HG03280 (cell line): ENCODE data around the gene LARP4B.

Experiments
- ATAC-seq: cut with Tn5 transposase; IDR thresholded peaks from one replicate; pipeline ENCODE4 v1.9.1; 2021; ENCODE audit warnings: mild to moderate bottlenecking, moderate library complexity; ENCODE audit not compliant: unreplicated experiment

LARP4B gene

DNA sequence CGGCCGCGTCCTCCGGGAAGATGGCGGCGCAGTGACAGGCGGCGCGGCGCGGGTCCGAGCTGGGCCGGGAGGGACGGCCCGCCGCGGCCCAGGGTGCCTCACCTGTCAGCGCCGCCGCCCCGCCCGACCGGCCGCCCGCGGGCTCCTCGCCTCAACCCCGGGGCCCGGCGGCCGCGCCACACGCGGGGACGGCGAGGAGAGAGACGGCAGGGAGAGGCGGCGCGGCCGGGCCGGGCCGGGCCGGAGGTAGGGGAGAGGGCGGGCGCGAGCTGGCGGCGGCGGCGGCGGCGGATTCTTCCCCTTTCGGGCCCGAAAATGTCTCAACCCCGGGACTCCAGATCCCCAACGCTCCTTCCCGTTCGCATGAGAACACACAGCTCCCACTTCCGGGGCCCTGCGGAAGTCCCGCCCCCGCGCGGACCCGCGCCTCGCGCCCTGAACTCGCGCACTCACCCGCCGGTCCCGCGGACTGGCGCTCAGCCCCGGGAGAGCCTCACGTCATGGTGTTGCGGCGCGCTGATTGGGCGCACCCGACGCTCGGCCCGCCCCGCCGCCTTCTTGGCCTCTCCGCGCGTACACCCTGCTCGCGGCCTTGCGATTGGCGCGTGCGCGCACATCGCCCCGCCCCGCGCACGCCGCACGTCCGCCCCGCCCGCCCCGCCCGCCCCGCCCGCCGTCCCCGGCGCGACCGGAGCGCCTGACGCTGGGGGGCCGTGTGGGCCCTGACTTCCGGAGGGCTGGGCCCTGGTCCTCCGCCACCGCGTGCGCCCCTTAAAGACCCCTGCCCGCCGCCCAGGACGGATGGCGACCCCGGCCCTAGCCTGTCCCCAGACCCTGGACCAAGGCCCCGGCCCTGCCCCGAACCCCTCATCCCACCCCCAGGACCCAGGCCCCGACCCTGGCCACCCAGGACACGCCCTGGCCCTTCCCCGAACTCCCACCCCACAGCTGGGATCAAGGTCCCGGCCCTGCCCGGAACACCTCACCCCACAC is at the start of gene LARP4B:
TSS of gene LARP4B (minus strand) at position 380 of the 993 bp plus-strand sequence. CDS start 45,984 bp downstream, outside the sequence.
- peak; percentile 94 for ATAC-seq

- ATAC-seq: no peak
Measured at GRCh38 chr10:980468-981093, 49.1 kb upstream of the LARP4B start.

GRCh38 chr10:978826-979421 is 47.4 kb upstream of the LARP4B start:
- ATAC-seq: no peak

DNA sequence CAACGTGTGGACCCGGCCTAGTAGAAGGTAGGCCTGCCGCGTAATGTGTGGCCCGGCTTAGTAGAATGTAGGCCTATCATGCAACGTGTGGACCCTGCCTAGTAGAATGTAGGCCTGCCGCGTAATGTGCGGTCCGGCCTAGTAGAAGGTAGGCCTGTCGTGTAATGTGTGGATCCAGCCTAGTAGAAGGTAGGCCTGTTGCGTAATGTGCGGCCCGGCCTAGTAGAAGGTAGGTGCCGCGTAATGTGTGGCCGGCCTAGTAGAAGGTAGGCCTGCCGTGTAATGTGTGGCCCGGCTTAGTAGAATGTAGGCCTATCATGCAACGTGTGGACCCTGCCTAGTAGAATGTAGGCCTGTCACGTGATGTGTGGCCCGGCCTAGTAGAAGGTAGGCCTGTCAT is 44.8 kb upstream of the LARP4B start:
- no peak for ATAC-seq

GRCh38 chr10:974785-975074 is 43.2 kb upstream of the LARP4B start:
- ATAC-seq: no peak

DNA sequence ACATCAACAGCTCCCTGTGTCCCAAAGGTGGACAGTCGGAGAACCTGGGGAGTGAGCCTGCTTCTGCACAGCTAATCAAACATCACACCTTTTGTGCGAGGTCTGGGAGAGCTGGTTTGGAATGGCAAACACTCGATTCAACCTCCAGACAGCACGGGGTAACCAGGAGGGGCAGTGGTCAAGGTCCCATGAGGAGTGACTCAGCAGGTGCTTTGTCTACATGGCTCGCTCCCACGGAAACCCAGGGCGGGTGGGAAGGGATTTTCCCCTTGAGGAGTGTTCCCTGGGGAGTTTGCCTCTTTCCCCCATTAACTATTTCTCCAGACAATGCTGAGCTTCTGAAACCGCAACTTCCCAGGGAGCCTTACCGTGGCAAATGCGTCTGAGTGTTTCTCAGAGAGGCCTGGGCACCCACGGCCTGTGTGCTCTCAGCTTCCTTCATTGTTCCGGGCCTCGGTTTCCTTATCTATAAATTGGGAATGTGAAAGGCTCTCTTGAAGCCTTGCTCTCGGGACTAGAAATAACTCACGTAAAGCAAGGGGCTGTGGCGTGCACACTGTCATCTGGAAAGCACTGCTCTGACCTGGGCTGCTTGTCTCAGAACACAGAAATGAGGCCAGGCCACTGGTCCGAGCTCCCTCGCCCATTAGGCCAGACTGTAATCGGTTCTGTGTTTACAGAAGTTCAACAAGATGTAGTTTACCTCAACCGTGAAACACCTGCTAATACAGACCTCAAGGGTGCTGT is 42.7 kb upstream of the LARP4B start:
- ATAC-seq: no peak

GRCh38 chr10:972763-973162 is 41.3 kb upstream of the LARP4B start:
- ATAC-seq: no peak

DNA sequence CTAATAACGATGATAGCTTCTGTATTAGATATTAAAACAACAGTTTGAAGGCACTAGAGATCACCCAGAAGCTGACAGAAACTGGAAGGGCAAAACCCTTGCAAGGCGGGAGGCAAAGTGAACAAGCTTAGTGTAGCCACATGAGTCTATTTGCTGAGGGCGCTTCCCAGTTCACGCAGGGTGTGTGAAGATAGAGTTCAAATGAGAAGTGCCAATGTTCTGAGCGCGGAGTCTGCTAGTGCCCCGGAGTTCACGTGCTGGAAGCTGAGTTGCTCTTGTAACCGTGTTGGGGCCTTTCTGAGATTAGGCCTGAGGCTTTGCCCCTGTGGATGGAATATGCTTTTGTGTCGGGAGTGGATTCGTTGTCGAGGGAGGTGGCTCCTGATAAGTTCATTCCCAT is 40.1 kb upstream of the LARP4B start:
- no peak for ATAC-seq

- no peak for ATAC-seq
Measured at GRCh38 chr10:971150-971542, 39.6 kb upstream of the LARP4B start.

GRCh38 chr10:970311-971149 is 39.0 kb upstream of the LARP4B start:
- ATAC-seq: no peak

- no peak for ATAC-seq
Measured at GRCh38 chr10:969473-970150, 38.1 kb upstream of the LARP4B start.

GRCh38 chr10:968546-969199 is 37.2 kb upstream of the LARP4B start:
- no peak for ATAC-seq

DNA sequence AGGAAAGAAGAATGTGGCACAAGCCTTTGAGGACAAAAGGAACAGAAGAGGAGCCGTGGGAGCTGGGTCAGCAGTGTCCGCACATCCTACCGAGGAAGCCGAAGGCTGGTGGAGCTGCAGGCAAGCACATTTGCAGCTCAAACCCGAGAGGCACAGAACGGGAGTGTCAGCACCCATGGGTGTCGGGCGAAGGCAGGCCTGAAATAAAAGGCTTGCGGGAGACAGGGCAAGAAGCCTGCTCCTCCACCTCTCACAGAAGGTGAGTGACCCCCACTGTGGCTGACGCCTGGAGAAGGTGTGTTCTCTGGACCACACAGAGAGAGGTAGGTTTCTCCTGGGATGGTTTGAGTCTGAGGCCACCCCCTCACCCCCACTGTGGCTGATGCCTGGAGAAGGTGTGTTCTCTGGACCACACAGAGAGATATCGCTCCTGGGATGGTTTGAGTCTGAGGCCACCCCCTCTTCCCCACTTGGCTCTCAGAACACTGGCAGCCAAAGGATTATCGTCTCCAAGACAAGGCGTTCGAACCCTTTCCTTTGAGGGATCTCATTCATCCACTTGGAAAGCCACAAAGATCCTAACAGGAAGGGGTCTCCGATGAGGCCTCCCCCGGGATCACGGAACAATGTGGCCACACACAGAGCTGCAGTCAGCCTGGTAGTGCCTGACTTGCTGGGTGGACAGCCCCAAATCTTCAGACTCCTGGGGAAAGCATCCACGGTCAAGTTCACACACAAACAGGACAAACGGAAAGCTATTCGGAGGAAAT is 35.1 kb upstream of the LARP4B start:
- ATAC-seq: no peak

DNA sequence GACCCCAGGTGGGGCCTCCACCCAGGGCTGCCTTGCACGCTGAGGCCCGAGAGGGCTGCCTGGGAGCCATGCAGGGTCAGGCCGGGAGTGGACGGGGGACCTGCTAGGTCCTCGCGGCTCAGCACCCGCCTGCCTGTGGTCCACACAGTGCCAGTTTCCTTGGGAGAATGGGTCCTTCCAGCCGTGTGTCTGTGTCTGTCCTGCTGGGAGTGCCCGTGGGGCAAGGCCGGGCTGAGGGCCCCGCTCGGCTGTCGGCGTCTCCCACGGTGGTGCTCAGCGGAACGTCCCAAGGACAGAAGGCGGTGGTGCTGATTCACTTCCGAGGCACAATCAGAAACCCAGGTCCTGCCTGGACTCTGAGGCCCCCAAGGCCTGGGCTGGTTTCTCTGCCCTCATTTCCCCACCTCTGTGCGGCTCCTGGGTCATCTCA is 33.5 kb upstream of the LARP4B start:
- no peak for ATAC-seq

GRCh38 chr10:964321-964987 is 32.9 kb upstream of the LARP4B start:
- ATAC-seq: no peak

GRCh38 chr10:963655-964054 is 32.1 kb upstream of the LARP4B start:
- no peak for ATAC-seq

GRCh38 chr10:963186-963585 is 31.7 kb upstream of the LARP4B start:
- no peak for ATAC-seq

- no peak for ATAC-seq
Measured at GRCh38 chr10:962342-962741, 30.8 kb upstream of the LARP4B start.
